IMR-90 (cell line): ENCODE data around the gene ELL. TPM values are rescaled to one million over a fixed set of nuclear protein-coding genes. Genes with fewer than 3 reads are reported as not detected.

Experiments used
- ATAC-seq: fragments of 200-7000 bp; cut with Tn5 transposase; 2 replicates; pipeline ENCODE4 v1.9.1; 2020; ENCODE audit warnings: low read depth, mild to moderate bottlenecking, moderate library complexity
- BruUV-seq: library from RNA; stranded (reverse); fragments of 400-500 nt; replicated peaks from 2 replicates; lab custom pipeline; 2021; lab: Mats Ljungman, UMichigan
- CTCF ChIA-PET: fragments of 300-600 bp; formaldehyde crosslinking; extraction: SDS; loops from one replicate; lab custom pipeline; 2021; ENCODE audit warnings: antibody characterized with exemption; lab: Yijun Ruan, JAX
- POLR2A ChIA-PET: fragments of 300-600 bp; sonication (Branson Sonifier 250); formaldehyde crosslinking; loops from one replicate; lab custom pipeline; 2022; ENCODE audit warnings: antibody characterized with exemption; ENCODE audit not compliant: unreplicated experiment; lab: Charles Lee
- DNase-seq: peaks from one replicate; pipeline ENCODE4 v3.0.0; 2013
- H2AFZ ChIP-seq: replicated peaks from 2 replicates; pipeline ENCODE3; 2013; ENCODE audit warnings: low read length, mild to moderate bottlenecking; ENCODE audit not compliant: poor library complexity
- H2AK5ac ChIP-seq: 2 replicates; pipeline ENCODE4 v1.6.1; 2013; ENCODE audit warnings: low read depth, low read length, inconsistent platforms
- H2AK9ac ChIP-seq: replicated peaks from 2 replicates; pipeline ENCODE3; 2013; ENCODE audit warnings: mild to moderate bottlenecking, low read depth, low read length, moderate library complexity; ENCODE audit not compliant: poor library complexity
- H2BK120ac ChIP-seq: 2 replicates; pipeline ENCODE4 v1.6.1; 2013; ENCODE audit warnings: low read depth, low read length, inconsistent platforms
- H2BK15ac ChIP-seq: 3 replicates; pipeline ENCODE4 v1.6.1; 2013; ENCODE audit warnings: low read depth, low read length, inconsistent platforms
- H2BK20ac ChIP-seq: 2 replicates; pipeline ENCODE4 v1.6.1; 2013; ENCODE audit warnings: low read depth, mild to moderate bottlenecking, inconsistent platforms, low read length, moderate library complexity
- H2BK5ac ChIP-seq: 2 replicates; pipeline ENCODE4 v1.6.1; 2013; ENCODE audit warnings: mild to moderate bottlenecking, low read depth, low read length, inconsistent platforms; ENCODE audit not compliant: poor library complexity, severe bottlenecking
- H3K14ac ChIP-seq: replicated peaks from 2 replicates; pipeline ENCODE4 v1.6.1; 2013; ENCODE audit warnings: low read depth, low read length, inconsistent platforms
- H3K18ac ChIP-seq: 2 replicates; pipeline ENCODE4 v1.6.1; 2013; ENCODE audit warnings: low read depth, low read length, control low read depth
- H3K23ac ChIP-seq: 2 replicates; pipeline ENCODE4 v1.6.1; 2013; ENCODE audit warnings: low read depth, low read length, inconsistent platforms
- H3K27ac ChIP-seq: 2 replicates; pipeline ENCODE4 v1.5.1; 2013; ENCODE audit warnings: mild to moderate bottlenecking, control low read depth, low read length; ENCODE audit not compliant: insufficient read depth
- H3K27me3 ChIP-seq: 2 replicates; pipeline ENCODE4 v1.6.1; 2013; ENCODE audit warnings: low read length; ENCODE audit not compliant: control insufficient read depth, insufficient read depth
- H3K36me3 ChIP-seq: 2 replicates; pipeline ENCODE4 v1.6.1; 2013; ENCODE audit warnings: low read length, mixed read lengths; ENCODE audit not compliant: control insufficient read depth, insufficient read depth
- H3K4ac ChIP-seq: 2 replicates; pipeline ENCODE4 v1.6.1; 2013; ENCODE audit warnings: low read depth, low read length, inconsistent platforms
- H3K4me1 ChIP-seq: 2 replicates; pipeline ENCODE4 v1.6.1; 2013; ENCODE audit warnings: low read length, mixed read lengths; ENCODE audit not compliant: control insufficient read depth, insufficient read depth
- H3K4me2 ChIP-seq: 2 replicates; pipeline ENCODE4 v1.6.1; 2013; ENCODE audit warnings: low read depth, mild to moderate bottlenecking, control low read depth, low read length, moderate library complexity
- H3K4me3 ChIP-seq: 2 replicates; pipeline ENCODE4 v1.5.1; 2013; ENCODE audit warnings: low read depth, mild to moderate bottlenecking, control low read depth, low read length, moderate library complexity; ENCODE audit not compliant: insufficient read depth
- H3K56ac ChIP-seq: 2 replicates; pipeline ENCODE4 v1.6.1; 2013; ENCODE audit warnings: low read length, inconsistent platforms; ENCODE audit not compliant: insufficient read depth; ENCODE audit errors: extremely low read depth
- H3K79me1 ChIP-seq, 2 experiments: 2 replicates each; pipeline ENCODE4 v1.6.1; 2013; ENCODE audit warnings: low read length in 2 of 2, inconsistent platforms in 1 of 2, low read depth in 1 of 2
- H3K9ac ChIP-seq: 2 replicates; pipeline ENCODE4 v1.6.1; 2013; ENCODE audit warnings: low read depth, low read length, control low read depth
- H3K9me1 ChIP-seq: 2 replicates; pipeline ENCODE4 v1.6.1; 2013; ENCODE audit warnings: low read length, inconsistent platforms; ENCODE audit not compliant: insufficient read depth
- H3K9me3 ChIP-seq: 2 replicates; pipeline ENCODE4 v1.6.1; 2013; ENCODE audit warnings: low read length; ENCODE audit not compliant: control insufficient read depth, insufficient read depth
- H4K20me1 ChIP-seq: 2 replicates; pipeline ENCODE4 v1.6.1; 2013; ENCODE audit warnings: low read length, inconsistent platforms; ENCODE audit not compliant: insufficient read depth
- H4K5ac ChIP-seq: 2 replicates; pipeline ENCODE4 v1.6.1; 2013; ENCODE audit warnings: mild to moderate bottlenecking, low read depth, low read length, control low read depth
- H4K8ac ChIP-seq, 2 experiments: 2 replicates each; pipeline ENCODE4 v1.6.1; 2013; ENCODE audit warnings: low read depth in 2 of 2, low read length in 2 of 2, control low read depth in 1 of 2, inconsistent platforms in 1 of 2
- H4K91ac ChIP-seq: 2 replicates; pipeline ENCODE4 v1.6.1; 2013; ENCODE audit warnings: low read depth, low read length, inconsistent platforms; ENCODE audit not compliant: insufficient read depth
- BHLHE40 ChIP-seq: fragments of 150-350 bp; IDR thresholded peaks from 2 replicates; pipeline ENCODE4 v1.6.1; 2016; ENCODE audit warnings: mild to moderate bottlenecking, low read depth, low read length
- CEBPB ChIP-seq: IDR thresholded peaks from 2 replicates; pipeline ENCODE4 v1.6.1; 2012; ENCODE audit warnings: low read depth, low read length, improper control_type of control experiment
- CHD1 ChIP-seq: IDR thresholded peaks from 2 replicates; pipeline ENCODE4 v1.6.1; 2012; ENCODE audit warnings: low read depth, low read length, improper control_type of control experiment
- MAFK ChIP-seq: IDR thresholded peaks from 2 replicates; pipeline ENCODE4 v1.6.1; 2012; ENCODE audit warnings: low read depth, low read length, improper control_type of control experiment
- MAZ ChIP-seq: IDR thresholded peaks from 2 replicates; pipeline ENCODE4 v1.6.1; 2012; ENCODE audit warnings: low read depth, mild to moderate bottlenecking, low read length, improper control_type of control experiment, moderate library complexity, borderline replicate concordance
- NFE2L2 ChIP-seq: fragments of 150-350 bp; IDR thresholded peaks from 2 replicates; pipeline ENCODE4 v1.6.1; 2016; ENCODE audit warnings: low read depth, mild to moderate bottlenecking, low read length
- POLR2A ChIP-seq: IDR thresholded peaks from 2 replicates; pipeline ENCODE4 v1.6.1; 2012; ENCODE audit warnings: mild to moderate bottlenecking, low read depth, low read length
- RAD21 ChIP-seq: IDR thresholded peaks from 2 replicates; pipeline ENCODE4 v1.6.1; 2012; ENCODE audit warnings: low read length, improper control_type of control experiment
- RCOR1 ChIP-seq: IDR thresholded peaks from 2 replicates; pipeline ENCODE4 v1.6.1; 2012; ENCODE audit warnings: mild to moderate bottlenecking, low read length, improper control_type of control experiment; ENCODE audit not compliant: insufficient replicate concordance
- RFX5 ChIP-seq: IDR thresholded peaks from 2 replicates; pipeline ENCODE4 v1.8.0; 2012; ENCODE audit warnings: low read depth, mild to moderate bottlenecking, low read length, moderate library complexity
- SMC3 ChIP-seq: fragments of 150-350 bp; IDR thresholded peaks from 2 replicates; pipeline ENCODE4 v1.6.1; 2016; ENCODE audit warnings: low read depth, mild to moderate bottlenecking, antibody characterized with exemption, low read length, moderate library complexity
- WGBS, 2 experiments: methylation state at CpG; one replicate each; pipeline versions ENCODE4 v1.1.5 to v1.1.7; 2013; ENCODE audit warnings: missing lambda C conversion rate in 2 of 2; ENCODE audit not compliant: insufficient read length in 1 of 2; ENCODE audit errors: extremely low coverage in 2 of 2; 5-methylcytosine and 5-hydroxymethylcytosine counted together
- dilution Hi-C: fragments of 300-500 bp; cut with HindIII; formaldehyde crosslinking; loops from one replicate; pipeline ENCODE4 v1.14.3; 2018; ENCODE audit warnings: low sequenced_read_pairs; ENCODE audit not compliant: unreplicated experiment
- in situ Hi-C: fragments of 300-500 bp; cut with MboI; formaldehyde crosslinking; loops from 3 replicates; pipeline ENCODE4 v1.14.3; 2019; ENCODE audit warnings: low sequenced_read_pairs, inconsistent platforms, mixed read lengths
- intact Hi-C: fragments of 100-400 bp; cut with micrococcal nuclease; formaldehyde crosslinking; loops from 2 replicates; pipeline ENCODE4 v1.10.0; 2022
- polyA plus RNA-seq, 3 experiments: library from polyadenylated mRNA; depleted of rRNA; stranded (reverse); fragments of >200 nt; gene quantifications; 2 replicates each; pipeline ENCODE4 v1.2.3, GENCODE V29; 2012; ENCODE audit warnings: low replicate concordance in 1 of 3
- total RNA-seq: library from RNA; depleted of rRNA; stranded (reverse); fragments of >200 nt; gene quantifications from 2 replicates; pipeline ENCODE4 v1.2.3, GENCODE V29; 2012
- TF ChIP-seq, protein P1 (sequence below): conservative IDR thresholded peaks from 2 replicates; pipeline ENCODE4 v1.5.1; 2012; ENCODE audit warnings: mild to moderate bottlenecking, low read depth, low read length, improper control_type of control experiment
- TF ChIP-seq, protein P2 (sequence below): fragments of 150-350 bp; IDR thresholded peaks from 2 replicates; pipeline ENCODE4 v1.6.1; 2017; ENCODE audit warnings: mild to moderate bottlenecking, antibody characterized with exemption, low read length, low read depth
- TF ChIP-seq, protein P3 (sequence below): fragments of 150-350 bp; IDR thresholded peaks from 2 replicates; pipeline ENCODE4 v1.6.1; 2016; ENCODE audit warnings: low read depth, mild to moderate bottlenecking, low read length, moderate library complexity, borderline replicate concordance

The ELL gene
- total and polyA plus RNA-seq, 2 of the 4 experiments (the other 2 are of a cell fraction), result 6.3 to 13.1 TPM

DNA sequence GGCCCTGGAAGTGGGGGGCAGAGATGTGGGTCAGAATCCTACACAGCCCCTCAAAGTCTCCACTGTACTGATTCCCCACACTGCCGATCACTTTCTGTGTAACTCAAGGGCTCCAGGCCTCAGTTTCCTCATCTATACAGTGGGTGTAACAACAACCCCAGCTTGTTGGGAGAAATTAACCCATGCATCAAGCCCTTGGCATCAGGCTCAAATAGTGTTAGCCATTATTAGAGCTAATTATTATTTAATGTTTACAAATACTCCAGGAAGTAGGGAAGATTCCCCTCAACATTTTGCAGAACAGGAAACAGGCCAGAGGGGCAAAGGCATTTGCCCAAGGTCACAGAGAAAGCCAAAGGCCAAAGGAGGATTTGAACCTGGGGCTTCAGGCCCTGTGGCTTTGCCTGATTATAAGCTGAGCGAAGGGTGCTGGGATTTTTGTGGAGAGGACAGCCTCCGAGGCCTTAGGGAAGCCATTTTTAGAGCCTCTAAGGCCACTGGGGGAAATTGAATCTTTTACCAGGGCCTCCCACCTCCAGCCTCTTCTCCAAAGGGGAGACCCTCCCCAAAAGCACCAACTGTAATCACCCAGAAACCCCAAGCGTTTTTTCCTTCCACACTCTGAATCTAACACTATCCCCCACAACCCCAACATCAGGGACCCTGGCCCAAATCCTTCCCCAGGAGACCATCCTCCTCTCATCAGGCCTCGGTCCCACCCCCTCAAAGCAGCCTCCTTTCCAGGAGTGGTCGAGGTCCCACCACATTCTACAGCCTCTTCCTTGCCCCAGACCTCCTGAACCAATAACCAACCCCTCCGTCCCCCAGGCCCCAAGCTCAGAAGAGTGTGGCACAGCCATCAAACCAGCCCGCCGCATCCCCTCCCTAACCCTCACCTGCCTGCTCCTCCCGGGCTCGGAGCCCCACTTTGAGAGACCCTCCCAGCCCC is 20.4 kb upstream of the ELL start:
- Histone ChIP-seq H4K8ac (peak overlapping the region; percentile 81), H2BK120ac (peak overlapping the region; percentile 20; the same call in 1 of the 2 replicates), H4K20me1 (no peaks in the 10 kb centered on the region), H3K56ac (peak overlapping the region; percentile 19; the same call in 1 of the 2 replicates), H3K36me3 (peaks cover 31% of the 10 kb centered on the region), H3K18ac (peak overlapping the region; percentile 67), H3K4me2 (peak overlapping the region; percentile 93), H3K23ac (peak overlapping the region; percentile 58), H3K14ac (peak overlapping the region; percentile 73), H3K4ac (peak overlapping the region; percentile 76), H2BK5ac (peak overlapping the region; percentile 57), H3K27ac (peak overlapping the region; percentile 63), H3K79me1 (peaks cover 20 to 34% of the 10 kb centered on the region in 2 experiments), H3K27me3 (no peaks in the 10 kb centered on the region), H2AK9ac (peak overlapping the region; percentile 99), H3K9me1 (peaks cover 13% of the 10 kb centered on the region), H2BK20ac (no peak overlapping the region), H2AFZ (peak overlapping the region; percentile 81), H2AK5ac (peak overlapping the region; percentile 70), H3K9me3 (no peaks in the 10 kb centered on the region), H3K4me1 (peaks cover 7% of the 10 kb centered on the region), H2BK15ac (no peak overlapping the region), H3K9ac (peak overlapping the region; percentile 88), H3K4me3 (peak overlapping the region; percentile 89), H4K91ac (peak overlapping the region; percentile 82), H4K5ac (peak overlapping the region; percentile 80)
- dilution Hi-C loops, result no loop called here
- DNase-seq, result no peak
- POLR2A ChIA-PET, result no interaction called here
- TSS peak; percentile 40 for BruUV-seq
- intact Hi-C loops, result no loop called here
- CTCF ChIA-PET, result no interaction called here
- ATAC-seq, result peak; percentile 5; the same call in 1 of the 2 replicates
- in situ Hi-C loops, result no loop called here
- 8% methylated on average over 3 of the region's 11 CpGs; no CpG with 5 or more reads in 1 of the 2 experiments for WGBS, 2 experiments
- TF ChIP-seq CEBPB, result no peak
- no peak for TF ChIP-seq MAZ
- TF ChIP-seq, protein P1, sequence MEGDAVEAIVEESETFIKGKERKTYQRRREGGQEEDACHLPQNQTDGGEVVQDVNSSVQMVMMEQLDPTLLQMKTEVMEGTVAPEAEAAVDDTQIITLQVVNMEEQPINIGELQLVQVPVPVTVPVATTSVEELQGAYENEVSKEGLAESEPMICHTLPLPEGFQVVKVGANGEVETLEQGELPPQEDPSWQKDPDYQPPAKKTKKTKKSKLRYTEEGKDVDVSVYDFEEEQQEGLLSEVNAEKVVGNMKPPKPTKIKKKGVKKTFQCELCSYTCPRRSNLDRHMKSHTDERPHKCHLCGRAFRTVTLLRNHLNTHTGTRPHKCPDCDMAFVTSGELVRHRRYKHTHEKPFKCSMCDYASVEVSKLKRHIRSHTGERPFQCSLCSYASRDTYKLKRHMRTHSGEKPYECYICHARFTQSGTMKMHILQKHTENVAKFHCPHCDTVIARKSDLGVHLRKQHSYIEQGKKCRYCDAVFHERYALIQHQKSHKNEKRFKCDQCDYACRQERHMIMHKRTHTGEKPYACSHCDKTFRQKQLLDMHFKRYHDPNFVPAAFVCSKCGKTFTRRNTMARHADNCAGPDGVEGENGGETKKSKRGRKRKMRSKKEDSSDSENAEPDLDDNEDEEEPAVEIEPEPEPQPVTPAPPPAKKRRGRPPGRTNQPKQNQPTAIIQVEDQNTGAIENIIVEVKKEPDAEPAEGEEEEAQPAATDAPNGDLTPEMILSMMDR, result no peak
- TF ChIP-seq, protein P2, sequence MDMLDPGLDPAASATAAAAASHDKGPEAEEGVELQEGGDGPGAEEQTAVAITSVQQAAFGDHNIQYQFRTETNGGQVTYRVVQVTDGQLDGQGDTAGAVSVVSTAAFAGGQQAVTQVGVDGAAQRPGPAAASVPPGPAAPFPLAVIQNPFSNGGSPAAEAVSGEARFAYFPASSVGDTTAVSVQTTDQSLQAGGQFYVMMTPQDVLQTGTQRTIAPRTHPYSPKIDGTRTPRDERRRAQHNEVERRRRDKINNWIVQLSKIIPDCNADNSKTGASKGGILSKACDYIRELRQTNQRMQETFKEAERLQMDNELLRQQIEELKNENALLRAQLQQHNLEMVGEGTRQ, result no peak
- no peak for TF ChIP-seq SMC3
- TF ChIP-seq MAFK, result no peak
- TF ChIP-seq, protein P3, sequence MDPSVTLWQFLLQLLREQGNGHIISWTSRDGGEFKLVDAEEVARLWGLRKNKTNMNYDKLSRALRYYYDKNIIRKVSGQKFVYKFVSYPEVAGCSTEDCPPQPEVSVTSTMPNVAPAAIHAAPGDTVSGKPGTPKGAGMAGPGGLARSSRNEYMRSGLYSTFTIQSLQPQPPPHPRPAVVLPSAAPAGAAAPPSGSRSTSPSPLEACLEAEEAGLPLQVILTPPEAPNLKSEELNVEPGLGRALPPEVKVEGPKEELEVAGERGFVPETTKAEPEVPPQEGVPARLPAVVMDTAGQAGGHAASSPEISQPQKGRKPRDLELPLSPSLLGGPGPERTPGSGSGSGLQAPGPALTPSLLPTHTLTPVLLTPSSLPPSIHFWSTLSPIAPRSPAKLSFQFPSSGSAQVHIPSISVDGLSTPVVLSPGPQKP, result no peak
- TF ChIP-seq POLR2A, result no peak
- TF ChIP-seq RAD21, result no peak
- no peak for TF ChIP-seq RCOR1
- TF ChIP-seq NFE2L2, result no peak
- no peak for TF ChIP-seq BHLHE40
- TF ChIP-seq CHD1, result no peak
- no peak for TF ChIP-seq RFX5
